Smooth muscle cell of the brain vasculature (primary cell): Measurements from ENCODE around the gene ANKRD44.
"Not testable (repeated sequence)": the region's sequence is repeated elsewhere in the genome, so short reads cannot be mapped to it uniquely, and the experiment has no call there.

Experiments
- DNase-seq: peaks from one replicate; pipeline ENCODE4 v3.0.0-alpha.2; 2012; ENCODE audit warnings: low read depth, low spot score

Gene ANKRD44

GRCh38 chr2:197287596-197287932 is 23.0 kb downstream of the ANKRD44 start:
- not testable (repeated sequence) for DNase-seq

GRCh38 chr2:197286805-197287595 is 23.6 kb downstream of the ANKRD44 start:
- DNase-seq: peak; percentile 66

GRCh38 chr2:197285361-197285760 is 25.2 kb downstream of the ANKRD44 start:
- no peak for DNase-seq

- no peak for DNase-seq
Measured at GRCh38 chr2:197284956-197285355, 25.6 kb downstream of the ANKRD44 start.

- no peak for DNase-seq
Measured at GRCh38 chr2:197281421-197281820, 29.2 kb downstream of the ANKRD44 start.

GRCh38 chr2:197280015-197280702 is 30.4 kb downstream of the ANKRD44 start:
- no peak for DNase-seq

- no peak for DNase-seq
Measured at GRCh38 chr2:197278799-197279763, 31.5 kb downstream of the ANKRD44 start.

GRCh38 chr2:197277794-197278193 is 32.8 kb downstream of the ANKRD44 start:
- no peak for DNase-seq

GRCh38 chr2:197276156-197276555 is 34.4 kb downstream of the ANKRD44 start:
- DNase-seq: no peak

- DNase-seq: no peak
Measured at GRCh38 chr2:197274937-197275336, 35.6 kb downstream of the ANKRD44 start.

GRCh38 chr2:197274349-197274748 is 36.2 kb downstream of the ANKRD44 start:
- DNase-seq: no peak

GRCh38 chr2:197273485-197273884 is 37.1 kb downstream of the ANKRD44 start:
- no peak for DNase-seq

- DNase-seq: no peak
Measured at GRCh38 chr2:197270601-197271000, 40.0 kb downstream of the ANKRD44 start.

- DNase-seq: no peak
Measured at GRCh38 chr2:197269815-197270214, 40.8 kb downstream of the ANKRD44 start.

- no peak for DNase-seq
Measured at GRCh38 chr2:197268786-197269584, 41.6 kb downstream of the ANKRD44 start.

- no peak for DNase-seq
Measured at GRCh38 chr2:197266477-197266876, 44.1 kb downstream of the ANKRD44 start.

GRCh38 chr2:197265924-197266323 is 44.7 kb downstream of the ANKRD44 start:
- DNase-seq: no peak

GRCh38 chr2:197265036-197265435 is 45.5 kb downstream of the ANKRD44 start:
- no peak for DNase-seq

- DNase-seq: no peak
Measured at GRCh38 chr2:197264332-197264731, 46.2 kb downstream of the ANKRD44 start.

GRCh38 chr2:197263077-197263476 is 47.5 kb downstream of the ANKRD44 start:
- DNase-seq: no peak

GRCh38 chr2:197261808-197262226 is 48.8 kb downstream of the ANKRD44 start:
- DNase-seq: no peak
